GM19328 (cell line): ENCODE measurements around the gene TMEM222.

Experiments
- ATAC-seq: cut with Tn5 transposase; IDR thresholded peaks from one replicate; pipeline ENCODE4 v1.9.1; 2021; ENCODE audit warnings: mild to moderate bottlenecking, moderate library complexity; ENCODE audit not compliant: unreplicated experiment

The TMEM222 gene

GRCh38 chr1:27341525-27342252 lies 19.7 kb downstream of the TMEM222 start, which contains the start of gene SYTL1:
TSS of gene SYTL1 (plus strand) at chr1:27342022. CDS start at chr1:27345335, 3,313 bp downstream.
- ATAC-seq, result peak; percentile 66

DNA sequence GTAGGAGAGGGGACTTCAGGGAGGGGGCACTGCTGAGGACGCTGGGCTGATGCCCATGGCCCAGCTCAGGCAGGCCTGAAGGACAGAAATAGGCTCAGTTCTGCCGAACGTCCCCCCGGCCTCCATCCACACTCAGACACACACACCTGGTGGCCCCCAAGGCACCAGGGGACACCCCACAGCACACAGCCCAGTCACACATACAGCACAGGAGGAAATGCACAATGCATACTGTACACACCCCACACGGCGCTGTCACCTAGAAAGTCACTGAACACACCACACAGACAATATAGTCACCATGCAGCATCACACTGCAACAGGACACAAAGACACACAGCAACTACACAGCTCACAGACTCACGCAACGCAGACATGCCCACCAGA lies 20.4 kb downstream of the TMEM222 start:
- ATAC-seq, result no peak

DNA sequence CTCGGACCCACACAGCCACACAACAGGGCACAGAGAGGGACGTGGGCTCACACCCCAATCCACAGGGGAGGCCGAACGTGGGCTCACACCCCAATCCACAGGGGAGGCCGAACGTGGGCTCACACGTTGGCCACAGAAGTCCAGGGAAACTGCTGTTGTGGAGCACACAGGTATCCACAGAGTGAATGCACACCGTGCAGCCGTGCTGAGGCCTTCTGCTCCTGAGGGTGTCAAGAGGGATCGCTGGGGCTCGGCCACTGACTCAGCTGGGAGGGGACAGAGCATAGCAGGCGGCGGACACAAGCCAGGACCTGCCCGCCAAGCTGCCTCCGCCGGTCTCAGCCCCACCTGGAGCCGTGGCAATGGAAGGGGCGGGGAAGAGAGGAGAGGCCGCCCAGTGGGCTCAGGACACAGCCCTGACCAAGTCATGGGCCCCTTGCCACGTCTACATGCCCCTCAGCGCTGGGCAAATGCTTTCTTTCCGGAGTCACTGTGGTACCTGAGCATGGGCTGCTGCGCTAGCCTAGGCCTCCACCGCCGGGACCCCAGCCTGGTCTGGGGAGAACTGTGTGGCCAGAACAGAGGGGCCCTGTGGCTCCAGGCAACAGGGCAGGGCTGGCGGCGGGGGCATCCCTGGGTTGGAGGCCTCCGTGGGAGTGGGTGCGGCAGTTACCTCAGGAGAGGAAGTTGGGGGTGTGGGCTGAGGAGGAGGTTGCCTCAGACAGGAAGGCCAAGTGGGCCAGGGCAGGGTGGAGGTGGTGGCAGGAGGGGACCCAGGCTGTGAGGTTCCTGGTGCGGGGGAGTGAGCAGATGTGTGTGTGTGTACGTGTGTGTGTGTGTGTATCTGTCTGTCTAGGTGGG lies 21.0 kb downstream of the TMEM222 start:
- no peak for ATAC-seq

- no peak for ATAC-seq
These were observed 21.7 kb downstream of the TMEM222 start for GRCh38 chr1:27343639-27344025.

- ATAC-seq, result no peak
These were observed 23.3 kb downstream of the TMEM222 start for GRCh38 chr1:27345272-27345671.

DNA sequence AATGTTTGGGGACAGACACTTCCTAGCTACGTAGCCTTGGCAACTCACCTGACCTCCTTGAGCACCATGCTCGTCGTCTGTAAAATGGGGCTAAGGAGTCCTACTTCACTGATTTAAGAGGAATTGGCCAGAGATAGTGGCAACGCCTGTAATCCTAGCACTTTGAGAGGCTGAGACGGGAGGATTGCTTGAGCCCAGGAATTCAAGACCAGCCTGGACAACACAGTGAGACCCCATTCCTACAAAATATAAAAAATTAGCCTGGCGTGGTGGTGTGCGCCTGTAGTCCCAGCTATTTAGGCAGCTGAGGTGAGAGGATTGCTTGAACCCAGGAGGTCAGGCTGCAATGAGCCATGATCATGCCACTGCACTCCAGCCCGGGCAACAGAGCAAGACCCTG lies 24.4 kb downstream of the TMEM222 start:
- no peak for ATAC-seq

GRCh38 chr1:27346991-27347624 lies 25.1 kb downstream of the TMEM222 start:
- ATAC-seq, result no peak

- ATAC-seq, result no peak
These were observed 27.2 kb downstream of the TMEM222 start for GRCh38 chr1:27348861-27349783.

DNA sequence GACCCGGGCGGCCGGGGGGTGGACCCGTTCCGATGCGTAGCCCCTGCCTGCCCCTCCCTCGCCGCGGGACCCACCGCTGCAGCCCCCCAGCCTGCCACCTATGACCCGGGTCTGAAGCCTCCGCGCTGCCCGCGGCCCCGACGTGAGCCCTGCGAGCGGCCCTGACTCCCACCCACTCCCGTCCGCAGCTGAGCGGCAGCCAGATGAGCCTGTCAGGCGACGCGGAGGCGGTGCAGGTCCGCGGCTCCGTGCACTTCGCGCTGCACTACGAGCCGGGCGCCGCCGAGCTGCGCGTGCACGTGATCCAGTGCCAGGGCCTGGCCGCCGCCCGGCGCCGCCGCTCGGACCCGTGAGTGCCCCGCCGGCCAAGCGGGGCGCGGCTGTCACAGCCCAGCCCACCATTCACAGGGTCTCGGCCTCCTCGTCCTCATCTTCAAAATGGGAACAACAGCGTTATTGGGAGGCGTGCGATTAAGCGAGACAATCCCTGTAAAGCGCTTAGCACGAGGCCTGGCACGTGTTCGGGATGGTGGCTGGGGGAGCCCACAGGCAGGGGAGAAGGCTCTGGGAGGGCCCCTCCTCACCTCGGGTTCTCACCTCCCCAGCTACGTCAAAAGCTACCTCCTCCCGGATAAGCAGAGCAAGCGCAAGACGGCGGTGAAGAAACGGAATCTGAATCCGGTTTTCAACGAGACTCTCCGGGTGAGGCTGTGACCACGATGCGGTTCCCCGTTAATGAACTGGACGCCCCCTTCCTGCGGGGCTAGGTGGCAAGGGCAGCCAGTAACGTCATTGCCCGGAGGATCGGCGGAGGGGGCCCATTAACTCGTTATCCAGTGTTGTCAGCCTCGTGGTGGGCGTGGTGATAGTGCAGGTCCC lies 28.1 kb downstream of the TMEM222 start:
- no peak for ATAC-seq

- ATAC-seq, result no peak
These were observed 28.9 kb downstream of the TMEM222 start for GRCh38 chr1:27350663-27351540.

- no peak for ATAC-seq
These were observed 29.7 kb downstream of the TMEM222 start for GRCh38 chr1:27351541-27352107.

DNA sequence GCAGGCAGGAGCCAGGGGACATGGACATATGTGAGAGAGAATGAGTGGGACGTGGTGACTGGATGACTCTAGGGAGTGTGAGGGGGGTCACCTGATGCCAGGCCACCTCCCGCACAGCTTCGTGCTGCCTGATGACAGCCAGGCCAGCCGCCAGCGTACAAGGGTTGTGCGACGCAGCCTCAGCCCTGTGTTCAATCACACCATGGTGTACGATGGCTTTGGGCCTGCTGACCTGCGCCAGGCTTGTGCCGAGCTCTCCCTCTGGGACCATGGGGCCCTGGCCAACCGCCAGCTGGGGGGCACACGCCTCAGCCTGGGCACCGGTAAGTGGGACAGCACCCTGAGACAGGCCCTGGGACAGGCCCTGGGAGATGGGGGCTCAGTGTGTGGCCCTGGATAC lies 31.2 kb downstream of the TMEM222 start:
- no peak for ATAC-seq

DNA sequence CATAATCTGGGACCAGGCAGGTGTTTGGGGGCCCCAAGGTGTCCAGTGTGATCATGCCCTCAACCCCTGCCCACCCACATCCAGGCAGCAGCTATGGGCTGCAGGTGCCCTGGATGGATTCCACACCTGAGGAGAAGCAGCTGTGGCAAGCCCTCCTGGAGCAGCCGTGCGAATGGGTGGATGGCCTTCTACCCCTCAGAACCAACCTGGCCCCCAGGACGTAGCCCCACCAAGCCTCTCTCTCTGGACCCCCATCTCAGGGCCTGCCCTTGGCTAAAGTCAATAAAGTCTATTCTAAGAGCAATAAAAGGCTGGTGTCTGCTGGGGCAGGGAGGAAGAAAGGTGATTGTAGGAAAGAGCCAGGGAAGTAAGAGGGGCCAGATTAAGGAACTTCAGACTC lies 31.7 kb downstream of the TMEM222 start:
- ATAC-seq, result no peak

DNA sequence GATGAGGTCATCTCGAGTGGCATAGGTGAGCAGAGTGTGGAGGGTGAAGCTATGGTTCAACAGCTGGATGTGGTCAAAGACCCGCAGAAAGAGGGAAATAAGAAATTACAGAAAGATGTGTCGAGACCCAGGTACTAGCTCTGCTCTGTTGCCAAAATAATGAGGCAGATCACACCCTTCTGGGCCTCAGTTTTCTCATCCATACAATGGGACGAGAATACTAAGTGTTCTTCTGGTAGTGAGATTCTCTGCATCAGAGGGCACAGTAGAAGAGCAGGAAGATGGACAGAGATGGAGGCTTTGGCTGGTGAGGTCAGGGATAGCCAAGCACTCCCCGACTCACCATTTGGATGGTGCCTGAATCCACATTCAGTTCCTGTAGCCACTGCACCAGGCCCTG lies 33.7 kb downstream of the TMEM222 start:
- no peak for ATAC-seq

DNA sequence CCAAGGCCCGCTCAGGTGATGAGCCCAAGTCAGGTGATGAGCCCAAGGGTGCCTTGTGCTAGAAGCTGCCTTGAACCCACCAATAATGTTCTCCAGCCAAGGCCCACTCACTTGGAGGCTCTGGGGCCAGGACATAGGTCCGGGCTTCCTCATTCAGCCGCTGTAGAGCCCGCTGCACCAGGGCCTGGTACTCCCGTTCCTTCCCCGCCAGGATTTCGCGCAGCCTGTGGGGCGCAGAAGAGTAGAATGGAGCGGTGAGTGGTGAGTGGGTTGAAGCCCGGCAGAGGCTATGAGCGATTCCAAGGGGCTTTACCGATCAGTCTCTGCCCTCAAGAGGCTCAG lies 34.3 kb downstream of the TMEM222 start:
- no peak for ATAC-seq

GRCh38 chr1:27356619-27357280 lies 34.8 kb downstream of the TMEM222 start:
- ATAC-seq, result no peak

DNA sequence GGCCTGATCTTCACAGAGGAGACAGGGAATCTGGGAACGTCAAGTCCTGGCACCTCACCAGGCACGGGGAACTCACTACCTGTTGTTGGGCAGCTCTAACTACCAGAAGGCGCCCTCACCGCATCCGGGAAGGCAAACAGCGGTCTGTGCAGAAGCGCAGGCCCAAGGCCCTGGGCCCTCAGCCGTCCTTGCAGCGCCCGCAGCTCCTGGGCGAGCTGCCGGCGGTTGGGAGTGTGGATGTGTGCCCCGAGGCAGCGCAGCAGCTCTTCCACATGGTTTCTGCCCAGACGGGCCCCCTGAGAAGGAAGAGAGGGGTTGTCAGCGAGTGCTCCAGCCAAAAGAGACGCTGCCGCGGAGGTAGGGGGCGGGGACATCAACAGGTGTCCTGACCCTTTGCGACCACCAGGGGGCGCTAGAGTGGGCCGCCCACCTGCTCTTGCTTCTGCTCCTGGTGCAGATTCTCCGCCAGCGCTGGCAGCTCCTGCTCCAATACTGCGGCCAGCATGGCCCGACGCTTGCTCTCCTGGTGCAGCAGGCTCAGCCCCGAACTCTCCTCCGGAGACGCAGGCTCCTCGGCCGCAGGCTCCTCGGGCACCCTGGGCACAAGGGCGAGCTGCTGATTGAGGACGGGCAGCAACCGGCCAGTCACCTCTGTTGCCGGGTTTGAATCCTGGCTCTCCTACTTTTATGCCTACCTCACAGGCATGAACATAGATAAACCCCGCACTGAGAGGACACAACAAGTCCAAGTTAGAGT lies 35.5 kb downstream of the TMEM222 start:
- ATAC-seq, result no peak
